Liver (tissue), 3 donors: ENCODE results near the gene AK1.

Source experiments
- CTCF ChIP-seq: fragments of 150-350 bp; IDR thresholded peaks from 2 replicates; pipeline ENCODE4 v1.5.1; 2017; ENCODE audit warnings: improper control_type of control experiment, low read depth, low read length; ENCODE audit not compliant: missing input control
- EGR1 ChIP-seq, 2 donors: IDR thresholded peaks; 2 replicates each; pipeline ENCODE4 v1.6.1; 2016 to 2018; ENCODE audit warnings: antibody characterized with exemption in 2 of 2, low read depth in 2 of 2
- HNF4G ChIP-seq: IDR thresholded peaks from 2 replicates; pipeline ENCODE4 v1.6.1; 2016; ENCODE audit warnings: antibody characterized with exemption
- MAX ChIP-seq: IDR thresholded peaks from 2 replicates; pipeline ENCODE4 v1.6.1; 2016; ENCODE audit warnings: antibody characterized with exemption
- RAD21 ChIP-seq, 2 donors: IDR thresholded peaks; 2 replicates each; pipeline ENCODE4 v1.6.1; 2016; ENCODE audit warnings: antibody characterized with exemption in 2 of 2, mild to moderate bottlenecking in 2 of 2
- donor health status: healthy.
- donor health status: healthy.

GRCh38 chr9:127919253-127919815 lies 41.9 kb upstream of the AK1 start:
- peak; percentile 82 for TF ChIP-seq MAX
- no peak for TF ChIP-seq CTCF
- peak in 1 of 2 donors; percentile 83 for TF ChIP-seq EGR1 (IDR thresholded peaks at IDR 0.05; ENCODE audit: low read depth in 2 of 2)
- TF ChIP-seq HNF4G, result no peak
- peak in 1 of 2 donors; percentile 33 for TF ChIP-seq RAD21 (IDR thresholded peaks at IDR 0.05)
